Kasumi-1 (cell line): ENCODE measurements around the gene CCNL1.
"Not testable (repeated sequence)": the region's sequence is repeated elsewhere in the genome, so short reads cannot be mapped to it uniquely, and the experiment has no call there.

Experiments used
- DNase-seq, 2 experiments: peaks; one replicate each; lab custom pipeline; 2025; lab: John Stamatoyannopoulos, UW

CCNL1 gene

DNA sequence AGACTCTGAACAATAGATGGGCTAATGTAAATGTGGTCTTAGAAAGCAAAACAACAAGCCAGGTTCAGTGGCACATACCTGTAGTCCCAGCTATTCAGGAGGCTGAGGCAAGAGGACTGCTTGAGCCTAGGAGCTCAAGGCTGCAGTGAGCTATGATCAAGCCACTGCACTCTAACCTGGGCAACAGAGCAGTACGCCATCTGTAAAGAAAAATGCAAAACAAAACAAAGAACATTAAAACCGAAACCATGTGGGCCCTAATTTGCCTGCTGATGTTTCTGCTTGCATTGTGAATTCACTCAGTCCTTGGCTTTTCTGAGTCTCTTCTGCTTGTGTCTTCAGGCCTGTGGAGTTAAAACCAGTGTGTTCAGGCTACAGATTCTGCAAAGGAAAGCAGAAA, 56.7 kb downstream of the CCNL1 start:
- DNase-seq, result no peak

DNA sequence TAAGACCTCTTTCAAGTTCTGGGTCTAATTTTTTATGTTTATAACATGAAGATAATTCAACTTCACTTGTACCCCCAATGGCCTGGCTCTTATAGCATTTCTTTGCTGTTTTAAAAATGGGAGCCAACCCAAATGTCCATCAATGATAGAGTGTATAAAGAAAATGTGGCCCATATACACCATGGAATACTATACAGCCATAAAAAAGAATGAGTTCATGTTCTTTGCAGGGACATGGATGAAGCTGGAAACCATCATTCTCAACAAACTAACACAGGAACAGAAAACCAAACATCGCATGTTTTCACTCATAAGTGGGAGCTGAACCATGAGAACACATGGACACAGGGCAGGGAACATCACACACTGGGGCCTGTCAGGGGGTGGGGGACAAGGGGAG, 57.4 kb downstream of the CCNL1 start:
- DNase-seq, result not testable (repeated sequence)

DNA sequence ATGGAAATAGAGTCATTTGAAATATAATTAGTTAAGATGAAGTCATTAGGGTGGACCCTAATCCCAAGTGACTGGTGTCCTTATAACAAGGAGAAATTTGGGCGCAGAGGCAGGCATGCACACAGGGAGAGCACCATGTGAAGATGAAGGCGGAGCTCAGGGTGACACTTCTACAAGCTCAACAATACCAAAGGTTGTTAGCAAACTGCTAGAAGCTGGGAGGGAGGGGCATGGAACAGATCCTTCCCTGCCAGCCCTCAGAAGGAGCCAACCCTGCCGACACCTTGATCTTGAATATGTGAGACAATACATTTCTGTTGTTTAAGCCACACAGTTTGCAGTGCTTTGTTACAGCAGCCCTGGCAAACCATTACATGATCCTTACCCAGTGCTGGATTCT, 57.8 kb downstream of the CCNL1 start:
- DNase-seq, result no peak

DNA sequence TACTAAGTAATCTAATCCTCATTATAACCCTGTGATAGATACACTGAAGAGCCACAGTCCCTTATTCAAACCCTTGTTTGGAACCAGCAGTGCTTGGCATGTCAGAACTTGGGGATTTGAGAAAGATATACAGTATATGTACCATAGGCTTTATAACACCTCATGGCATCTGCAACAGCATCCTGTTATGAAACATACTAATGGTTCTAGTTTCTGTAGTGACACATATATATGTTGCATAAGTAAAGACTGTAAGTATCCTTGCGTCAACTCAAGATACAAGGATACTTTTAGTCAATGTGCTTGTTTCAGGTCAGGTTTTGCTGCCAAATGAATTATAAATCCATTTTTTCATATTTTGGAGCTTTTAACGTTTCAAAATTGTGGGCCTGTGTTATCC, 58.5 kb downstream of the CCNL1 start:
- no peak for DNase-seq

DNA sequence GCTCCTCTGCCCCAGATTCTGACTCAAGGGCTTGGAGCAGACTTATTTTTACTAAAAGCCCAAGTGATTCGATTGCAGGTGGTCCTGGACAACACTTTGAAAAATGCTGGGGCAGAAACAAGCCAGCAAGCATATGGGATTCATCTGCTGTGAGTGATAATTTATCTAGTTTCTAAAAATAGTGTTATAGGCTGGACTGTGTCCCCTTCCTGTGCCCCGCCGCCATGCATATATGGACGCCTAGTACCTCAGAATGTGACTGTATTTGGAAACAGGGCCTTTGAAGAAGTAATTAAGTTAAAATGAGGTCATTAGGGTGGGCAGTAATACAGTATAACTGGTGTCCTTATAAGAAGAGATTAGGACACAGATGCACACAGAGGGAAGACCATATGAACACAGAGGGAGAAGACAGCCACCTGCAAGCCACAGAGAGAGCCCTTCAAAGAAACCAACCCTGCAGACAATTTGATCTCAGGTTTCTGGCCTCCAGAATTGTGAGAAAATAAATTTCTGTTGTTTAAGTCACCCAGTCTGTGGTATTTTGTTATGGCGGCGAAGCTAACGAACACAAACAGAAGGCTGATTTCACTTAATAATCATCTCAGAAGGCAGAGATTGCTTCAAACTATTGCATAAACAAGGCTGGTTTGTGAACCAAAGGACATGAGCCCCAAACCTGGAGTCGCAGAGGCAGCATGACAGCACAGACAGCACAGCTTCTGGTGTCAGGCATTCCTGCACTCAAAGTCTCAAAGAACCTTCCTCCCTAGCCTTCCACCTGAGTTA, 59.1 kb downstream of the CCNL1 start:
- DNase-seq, result no peak

DNA sequence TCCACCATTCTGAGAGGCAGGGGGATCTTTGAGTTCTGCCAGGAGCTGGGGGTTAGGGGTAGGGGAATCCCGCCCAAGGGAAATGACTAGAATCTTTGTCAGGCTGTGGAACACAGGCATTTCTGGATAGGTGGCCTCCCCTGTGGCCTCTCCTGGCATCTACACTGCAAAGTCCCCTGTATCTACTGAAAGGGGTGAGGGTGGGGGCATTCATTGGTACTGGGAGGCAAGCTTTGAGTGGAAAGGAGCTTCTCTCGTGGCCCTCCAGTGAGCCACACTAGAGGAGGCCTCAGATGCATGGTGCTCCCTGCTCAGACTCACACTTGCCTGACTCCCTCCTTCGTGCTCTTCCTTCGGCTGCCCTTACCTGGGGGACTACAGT, 59.9 kb downstream of the CCNL1 start:
- no peak for DNase-seq

DNA sequence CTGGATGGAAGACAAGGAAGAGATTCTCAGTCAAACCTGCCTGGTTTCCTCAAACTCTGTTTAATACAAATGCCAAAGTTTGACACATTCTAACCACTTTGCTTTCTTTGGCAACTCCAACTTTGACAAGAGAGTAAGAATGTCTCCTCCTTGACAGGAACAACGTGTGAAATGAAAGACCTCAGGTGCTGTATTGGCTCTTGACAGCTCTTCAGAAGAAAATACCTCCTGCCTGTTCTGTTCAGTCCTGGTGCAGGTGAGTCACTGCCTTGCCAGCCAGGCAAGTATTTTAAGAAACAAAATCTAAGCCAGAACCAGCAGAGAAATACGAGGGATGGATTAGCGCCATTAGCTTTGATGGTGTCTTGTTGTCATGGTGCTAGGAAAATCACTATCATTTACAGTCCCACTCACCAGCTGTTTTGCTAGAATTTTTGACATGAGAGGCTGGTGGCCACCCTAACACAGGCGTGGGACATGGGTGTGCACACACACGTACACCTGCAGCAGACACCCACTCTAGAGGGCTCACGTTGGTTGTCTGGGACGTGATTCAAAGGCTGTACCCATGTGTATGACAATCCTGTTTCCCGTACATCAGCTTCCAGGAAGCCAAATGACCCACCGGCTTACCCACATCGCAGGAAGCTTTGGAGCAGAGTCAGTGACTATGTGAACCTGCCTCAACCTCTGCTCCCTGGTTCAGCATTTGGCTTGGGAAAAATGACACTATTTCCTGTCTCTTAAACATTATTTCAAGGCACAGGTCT, 60.4 kb downstream of the CCNL1 start:
- DNase-seq, result no peak

DNA sequence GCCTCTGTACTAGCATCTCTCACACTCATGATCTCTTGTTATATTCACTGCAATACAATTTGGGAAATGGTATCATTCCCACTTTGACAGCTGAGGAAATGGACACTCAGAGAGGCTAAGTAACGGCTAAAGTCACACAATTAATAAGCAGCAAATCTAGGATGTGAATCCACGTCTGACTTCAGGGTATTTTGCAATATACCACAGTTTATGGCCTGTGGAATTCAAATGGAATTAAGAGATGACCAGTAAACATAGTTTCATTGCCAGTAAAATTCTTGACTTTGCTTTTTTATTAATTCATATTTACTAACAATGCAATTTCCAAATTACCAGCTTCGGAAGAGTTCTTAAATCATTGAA, 61.1 kb downstream of the CCNL1 start:
- DNase-seq, result no peak

DNA sequence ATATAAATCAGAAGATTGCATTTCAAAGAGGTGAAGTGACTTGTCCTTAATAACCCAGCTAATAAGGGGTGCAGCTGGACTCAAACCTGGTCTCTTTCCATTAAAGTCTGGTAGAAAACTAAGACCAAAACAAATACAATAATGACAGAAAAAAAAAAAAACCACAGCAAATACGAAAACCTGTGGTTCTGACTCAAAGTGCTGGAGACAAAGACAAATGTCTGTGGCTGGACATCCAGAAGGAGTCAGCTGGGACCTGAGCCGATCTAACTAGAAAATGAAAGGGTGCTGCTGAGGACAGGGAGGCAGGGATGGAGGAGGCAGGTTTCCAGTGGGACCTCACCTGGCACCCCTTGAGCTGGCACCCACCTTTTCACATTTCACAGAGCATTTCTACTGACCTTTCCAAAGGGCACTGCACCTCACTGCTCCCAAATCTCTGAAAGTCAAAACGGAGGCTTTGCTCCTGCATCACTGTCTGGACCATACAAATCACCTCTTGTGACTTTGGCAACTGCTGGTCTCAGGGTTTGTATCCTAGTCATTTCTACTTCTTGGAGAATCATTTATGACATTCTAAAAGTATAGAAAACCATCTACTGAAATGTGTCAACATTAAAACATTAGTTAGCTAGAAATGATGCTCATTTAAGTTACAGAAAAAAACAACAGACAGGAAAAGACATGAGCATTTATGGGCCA, 61.7 kb downstream of the CCNL1 start:
- no peak for DNase-seq
